Measurements from ENCODE around the gene SCAF8.
"Not testable (repeated sequence)": the region's sequence is repeated elsewhere in the genome, so short reads cannot be mapped to it uniquely, and the experiment has no call there.

Gene SCAF8, protein sequence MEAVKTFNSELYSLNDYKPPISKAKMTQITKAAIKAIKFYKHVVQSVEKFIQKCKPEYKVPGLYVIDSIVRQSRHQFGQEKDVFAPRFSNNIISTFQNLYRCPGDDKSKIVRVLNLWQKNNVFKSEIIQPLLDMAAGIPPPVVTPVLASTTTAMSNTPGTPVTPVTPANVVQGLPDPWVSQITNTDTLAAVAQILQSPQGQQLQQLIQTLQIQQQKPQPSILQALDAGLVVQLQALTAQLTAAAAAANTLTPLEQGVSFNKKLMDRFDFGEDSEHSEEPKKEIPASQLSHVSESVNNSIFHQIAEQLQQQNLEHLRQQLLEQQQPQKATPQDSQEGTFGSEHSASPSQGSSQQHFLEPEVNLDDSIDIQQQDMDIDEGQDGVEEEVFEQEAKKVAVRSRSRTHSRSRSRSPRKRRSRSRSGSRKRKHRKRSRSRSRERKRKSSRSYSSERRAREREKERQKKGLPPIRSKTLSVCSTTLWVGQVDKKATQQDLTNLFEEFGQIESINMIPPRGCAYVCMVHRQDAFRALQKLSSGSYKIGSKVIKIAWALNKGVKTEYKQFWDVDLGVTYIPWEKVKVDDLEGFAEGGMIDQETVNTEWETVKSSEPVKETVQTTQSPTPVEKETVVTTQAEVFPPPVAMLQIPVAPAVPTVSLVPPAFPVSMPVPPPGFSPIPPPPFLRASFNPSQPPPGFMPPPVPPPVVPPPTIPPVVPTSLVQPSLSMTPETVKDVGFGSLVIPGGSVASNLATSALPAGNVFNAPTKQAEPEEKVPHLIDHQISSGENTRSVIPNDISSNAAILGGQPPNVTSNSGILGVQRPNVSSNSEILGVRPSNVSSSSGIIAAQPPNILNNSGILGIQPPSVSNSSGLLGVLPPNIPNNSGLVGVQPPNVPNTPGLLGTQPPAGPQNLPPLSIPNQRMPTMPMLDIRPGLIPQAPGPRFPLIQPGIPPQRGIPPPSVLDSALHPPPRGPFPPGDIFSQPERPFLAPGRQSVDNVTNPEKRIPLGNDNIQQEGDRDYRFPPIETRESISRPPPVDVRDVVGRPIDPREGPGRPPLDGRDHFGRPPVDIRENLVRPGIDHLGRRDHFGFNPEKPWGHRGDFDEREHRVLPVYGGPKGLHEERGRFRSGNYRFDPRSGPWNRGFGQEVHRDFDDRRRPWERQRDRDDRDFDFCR (N-terminal part only)

DNA sequence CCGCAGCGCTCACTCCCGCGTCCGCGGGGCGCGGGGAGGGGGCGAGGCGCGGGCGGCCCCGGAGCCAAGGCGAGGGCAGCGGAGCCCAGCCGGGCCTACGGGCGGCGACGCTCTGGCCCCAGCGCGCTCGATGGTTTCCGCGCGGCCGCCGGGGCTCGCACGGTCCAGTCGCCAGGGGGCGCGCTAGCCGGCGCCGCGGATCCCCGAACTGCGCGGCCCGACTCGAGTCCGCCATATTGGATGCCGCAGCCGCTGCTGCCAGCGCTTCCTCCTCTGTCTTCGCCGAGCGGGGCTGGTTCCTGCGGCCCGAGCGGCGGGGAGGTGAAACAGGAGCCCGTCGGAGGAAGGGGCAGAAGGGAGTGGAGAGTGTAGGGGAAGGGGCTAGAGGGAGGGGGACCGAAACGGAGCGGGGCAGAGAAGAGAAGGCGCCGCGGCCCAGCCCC, at the start of gene SCAF8:
Gene SCAF8, plus strand, starts transcription at position 234 of the 443 bp plus-strand sequence. CDS start 485 bp downstream, outside the sequence.
- peak; percentile 89 for DNase-seq

DNA sequence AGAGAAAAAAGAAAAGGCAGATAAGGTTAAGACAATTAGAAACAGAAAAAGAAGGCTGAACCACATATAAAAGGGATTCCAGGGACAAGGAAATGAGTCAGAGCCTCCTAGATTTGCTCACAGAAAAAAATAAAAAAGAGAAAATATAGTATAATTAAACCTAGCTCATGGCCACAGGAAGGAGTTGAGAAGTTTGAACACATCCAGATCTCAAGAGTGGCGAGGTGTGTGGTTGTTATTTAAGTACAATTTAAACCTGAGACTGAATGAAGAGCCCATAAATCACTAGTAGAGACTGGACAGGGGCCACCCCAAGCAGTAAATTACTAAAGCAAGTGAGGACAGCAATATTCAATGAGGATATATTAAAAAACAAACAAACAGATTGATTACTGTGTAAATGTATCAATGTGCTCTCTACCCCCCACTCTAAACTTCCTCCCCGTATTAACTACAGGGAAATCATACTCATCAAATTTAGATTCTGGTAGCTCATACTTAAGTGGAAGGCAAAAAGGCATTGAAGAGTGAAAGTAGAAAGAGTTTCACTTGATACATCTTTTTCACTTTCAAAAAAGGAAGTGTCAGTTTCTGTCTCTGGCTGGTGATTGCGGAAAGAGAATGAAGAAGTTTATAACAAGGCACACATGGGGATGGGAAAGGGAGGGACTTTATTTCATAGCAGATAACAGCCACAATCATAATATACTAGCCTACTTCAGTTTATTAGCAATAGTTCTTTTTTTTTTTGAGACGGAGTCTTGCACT, 49.3 kb upstream of the SCAF8 start:
- DNase-seq = no peak

DNA sequence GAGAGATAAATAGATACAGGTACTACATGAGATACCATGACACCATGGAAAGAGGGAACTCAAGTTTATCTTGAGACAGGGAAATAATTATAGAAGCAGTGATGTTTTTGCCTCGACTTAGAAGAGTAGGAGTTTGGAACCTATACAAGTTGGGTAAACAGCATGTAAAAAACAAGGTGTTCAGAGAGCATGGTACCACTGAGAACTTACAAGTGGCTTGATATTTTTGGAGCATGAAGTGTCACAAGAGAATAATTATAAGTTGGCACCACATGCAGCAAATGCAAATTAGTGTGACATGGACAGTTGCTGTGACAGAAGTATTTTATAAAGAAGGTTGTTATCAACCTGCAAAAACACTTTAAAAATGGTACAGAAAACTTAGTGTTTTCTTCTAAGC, 47.1 kb upstream of the SCAF8 start:
- DNase-seq = no peak

DNA sequence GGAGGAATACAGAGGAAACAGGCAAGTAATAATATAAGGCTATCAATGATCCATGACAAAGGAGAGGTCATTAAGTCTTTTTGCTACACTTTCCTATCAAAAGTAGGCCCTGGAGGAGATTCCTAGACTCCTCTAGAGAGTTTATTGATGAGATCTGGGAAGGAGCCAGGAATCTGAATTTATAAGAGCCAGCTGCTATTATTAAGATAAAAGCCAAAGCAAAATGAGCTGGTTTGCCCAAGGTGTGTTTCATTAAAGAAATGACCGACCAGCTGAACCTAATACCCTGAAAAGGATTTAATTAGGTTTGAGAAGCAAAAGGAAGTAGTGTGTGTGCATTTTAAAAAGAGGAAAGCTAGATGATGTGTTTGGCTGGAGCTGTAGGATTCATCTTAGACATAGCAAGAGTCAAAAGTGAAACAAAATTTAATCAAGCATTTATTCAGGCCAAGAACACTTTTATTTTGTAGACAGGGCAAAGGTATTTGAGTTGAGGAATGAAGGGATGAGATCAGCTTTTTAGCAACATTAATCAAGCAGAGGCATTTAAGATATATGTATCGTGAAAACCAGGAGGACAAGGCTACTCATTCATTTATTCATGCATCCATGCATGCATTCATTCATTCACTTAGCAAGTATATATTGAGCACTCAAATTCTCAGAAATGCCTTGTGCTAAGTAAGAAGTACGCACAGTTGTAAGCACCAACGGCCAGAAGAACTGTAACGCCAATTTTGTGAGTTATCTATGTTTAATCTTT, 43.5 kb upstream of the SCAF8 start:
- DNase-seq = no peak

DNA sequence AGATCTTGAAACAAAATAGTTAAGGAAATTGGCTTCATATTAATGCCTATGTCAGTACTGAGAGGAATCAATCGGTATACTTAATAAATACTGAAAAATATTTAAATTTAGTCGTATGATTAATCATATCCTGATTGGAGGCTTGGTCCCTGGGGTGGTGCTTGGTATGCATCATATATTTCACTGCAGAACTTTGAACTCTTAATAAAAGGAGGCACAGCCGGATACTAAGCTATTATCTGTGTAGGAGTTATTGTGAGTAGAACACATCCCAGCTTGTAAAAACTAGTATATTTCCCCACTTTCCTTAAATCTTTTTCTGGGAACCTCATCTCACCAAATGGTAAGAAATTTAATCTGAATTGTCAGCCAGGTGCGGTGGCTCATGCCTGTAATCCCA, 42.4 kb upstream of the SCAF8 start:
- no peak for DNase-seq

DNA sequence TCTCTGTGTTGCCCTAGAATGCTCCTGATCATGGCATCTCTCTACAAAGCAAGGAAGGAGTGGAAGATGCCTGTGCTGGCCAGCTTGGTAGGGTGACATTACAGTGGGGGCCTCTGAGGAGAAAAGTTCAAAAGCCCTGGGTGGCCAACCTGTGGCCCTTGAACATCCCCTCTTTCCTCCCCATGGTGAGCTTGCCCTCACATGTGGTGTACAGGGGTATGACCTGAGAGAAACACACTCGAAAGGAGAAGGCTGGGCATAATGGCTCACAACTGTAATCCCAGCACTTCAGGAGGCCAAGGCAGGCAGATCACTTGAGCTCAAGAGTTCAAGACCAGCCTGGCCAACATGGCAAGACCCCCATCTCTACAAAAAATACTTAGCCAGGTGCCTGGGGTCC, 36.6 kb upstream of the SCAF8 start:
- DNase-seq = no peak

DNA sequence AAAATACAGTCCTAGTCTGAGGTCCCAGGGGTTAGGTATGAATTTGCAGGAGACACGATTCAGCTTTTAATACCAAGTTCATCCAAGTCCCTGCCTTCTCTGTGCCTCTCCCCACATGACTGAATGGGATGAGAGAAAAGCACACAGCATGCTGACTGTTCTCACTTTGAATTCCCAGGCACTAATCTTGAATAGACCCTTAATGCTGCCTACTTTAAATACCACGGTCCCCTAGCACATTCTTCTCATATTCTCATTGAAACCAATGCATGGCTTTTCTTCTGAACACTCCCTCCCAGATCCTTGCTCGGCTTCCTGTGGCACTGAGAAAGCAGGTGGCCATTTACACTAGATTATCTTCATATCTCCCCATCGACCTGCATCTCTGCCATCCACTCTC, 30.1 kb upstream of the SCAF8 start:
- no peak for DNase-seq

DNA sequence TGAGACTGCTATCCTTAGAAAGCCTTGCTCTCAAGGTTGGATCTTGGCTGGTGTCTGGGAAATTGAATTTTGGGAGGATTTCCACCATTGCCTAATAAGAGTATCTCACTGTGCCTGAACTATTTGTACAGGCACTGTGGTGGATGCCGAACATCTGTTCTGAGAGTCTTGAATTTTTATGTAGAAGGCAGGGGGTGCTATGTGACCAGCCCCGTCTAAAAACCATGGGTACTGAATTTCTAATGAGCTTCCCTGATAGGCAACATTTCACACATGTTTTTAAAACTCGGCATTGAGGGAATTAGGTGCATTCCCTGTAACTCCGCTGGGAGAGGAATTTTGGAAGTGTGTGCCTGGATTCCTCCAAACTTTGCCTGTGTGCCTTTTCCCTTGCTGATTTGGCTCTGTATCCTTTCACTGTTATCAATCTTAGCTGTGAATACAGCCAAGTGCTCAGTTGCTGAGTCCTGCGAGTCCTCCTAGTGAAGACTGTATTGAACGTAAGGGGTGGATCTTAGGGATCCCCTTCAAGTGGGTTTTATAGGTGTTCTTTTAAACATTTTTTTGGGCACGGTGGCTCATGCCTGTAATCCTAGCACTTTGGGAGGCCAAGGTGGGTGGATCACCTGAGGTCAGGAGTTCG, 27.6 kb upstream of the SCAF8 start:
- DNase-seq = peak; percentile 5

DNA sequence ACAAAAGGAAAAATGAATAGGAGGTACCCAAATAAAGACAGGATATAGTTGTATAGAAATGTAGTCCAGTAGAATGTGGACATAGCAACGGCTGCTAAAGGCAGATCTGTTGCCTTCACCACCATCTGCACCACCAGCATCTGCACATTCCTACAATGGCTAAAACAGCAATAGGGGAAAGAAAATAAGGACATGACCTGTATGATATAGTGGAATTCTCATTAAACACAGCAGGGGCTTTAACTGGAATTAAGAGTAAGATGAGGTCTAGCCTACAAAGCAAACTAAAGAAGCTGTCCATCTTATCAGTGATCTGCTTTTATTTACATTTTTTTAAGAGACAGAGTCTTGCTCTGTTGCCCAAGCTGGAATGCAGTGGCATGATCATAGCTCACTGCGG, 26.8 kb upstream of the SCAF8 start:
- DNase-seq = no peak

DNA sequence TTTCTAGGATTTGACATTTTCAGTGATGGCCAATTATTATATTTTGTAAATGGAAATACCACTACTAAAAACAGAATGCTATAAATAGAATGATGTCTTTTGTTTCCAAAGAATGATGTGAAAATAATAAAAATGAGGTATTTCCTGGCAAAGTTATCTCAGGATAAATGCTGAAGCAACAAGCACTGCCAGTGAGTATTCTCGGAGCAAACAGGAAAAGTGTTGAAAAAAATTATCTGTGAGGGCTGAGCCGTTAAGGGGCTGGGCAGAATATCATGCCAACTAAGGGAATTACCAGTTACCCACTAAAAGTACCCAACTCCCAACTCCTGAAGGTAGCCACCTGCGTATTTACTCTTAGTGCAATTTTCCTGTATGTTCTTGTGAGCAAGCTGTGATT, 23.6 kb upstream of the SCAF8 start:
- no peak for DNase-seq

DNA sequence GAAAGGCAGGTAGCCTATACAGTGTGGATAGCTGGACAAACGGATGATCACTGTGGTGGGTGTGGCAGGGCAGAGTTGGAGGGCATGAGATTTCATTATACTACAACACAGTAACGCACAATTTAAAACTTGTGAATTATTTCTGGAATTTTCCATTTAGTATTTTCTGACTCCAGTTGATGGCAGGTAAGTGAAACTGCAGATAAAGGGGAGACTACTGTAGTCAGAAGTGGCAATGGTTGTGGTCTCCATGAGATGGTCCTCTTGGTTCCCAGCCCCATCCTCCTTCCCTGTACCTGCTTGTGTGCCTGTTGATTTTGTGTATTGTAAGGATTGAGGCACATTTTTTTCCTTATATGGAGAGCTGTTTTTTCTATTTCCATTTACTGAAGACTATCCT, 22.5 kb upstream of the SCAF8 start:
- no peak for DNase-seq

DNA sequence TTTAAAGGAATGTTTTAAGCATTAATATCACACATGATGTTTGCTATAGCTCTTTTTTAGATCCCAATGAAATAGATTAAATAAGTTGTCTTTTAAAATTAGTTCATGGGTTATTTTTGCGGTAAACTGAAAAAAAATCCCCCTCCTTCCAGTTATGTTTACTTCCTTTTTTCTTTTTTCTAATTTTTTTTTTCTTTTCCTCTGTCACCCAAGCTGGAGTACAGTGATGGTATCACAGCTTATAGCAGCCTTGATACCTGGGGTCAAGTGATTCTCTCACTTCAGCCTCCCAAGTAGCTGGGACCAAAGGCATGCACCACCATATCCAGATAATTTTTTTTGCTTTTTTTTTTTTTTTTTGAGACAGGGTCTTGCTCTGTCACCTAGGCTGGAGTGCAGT, 17.8 kb upstream of the SCAF8 start:
- no peak for DNase-seq

DNA sequence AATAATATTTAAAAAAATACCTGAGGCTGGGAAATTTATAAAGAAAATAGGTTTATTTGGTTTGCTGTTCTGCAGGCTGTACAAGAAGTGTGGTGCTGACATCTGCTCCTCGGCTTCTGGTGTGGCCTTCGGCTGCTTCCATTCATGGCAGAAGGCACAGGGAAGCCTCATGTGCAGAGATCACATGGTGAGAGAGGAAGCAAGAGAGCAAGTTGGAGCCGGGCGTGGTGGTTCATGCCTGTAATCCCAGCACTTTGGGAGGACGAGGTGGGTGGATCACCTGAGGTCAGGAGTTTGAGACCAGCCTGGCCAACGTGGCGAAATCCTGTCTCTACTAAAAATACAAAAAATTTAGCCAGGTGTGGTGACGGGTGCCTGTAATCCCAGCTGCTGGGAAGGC, 16.9 kb upstream of the SCAF8 start:
- not testable (repeated sequence) for DNase-seq

DNA sequence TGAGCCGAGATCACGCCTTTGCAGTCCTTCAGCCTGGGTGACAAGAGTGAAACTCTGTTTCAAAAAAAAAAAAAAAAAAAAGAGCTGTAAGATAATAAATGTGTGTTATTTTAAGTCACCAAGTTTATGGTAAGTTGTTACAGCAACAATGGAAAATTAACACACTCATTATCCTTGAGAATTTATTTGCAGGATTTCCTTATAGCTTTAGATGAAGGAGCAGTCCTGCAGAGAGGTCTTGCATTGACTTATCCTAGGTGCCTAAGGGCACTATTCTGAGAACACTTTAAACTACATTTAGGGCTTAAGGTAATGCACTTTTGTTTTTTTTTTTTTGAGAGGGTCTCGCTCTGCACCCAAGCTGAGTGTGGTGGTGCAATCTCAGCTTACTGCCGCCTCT, 13.8 kb upstream of the SCAF8 start:
- DNase-seq = no peak

DNA sequence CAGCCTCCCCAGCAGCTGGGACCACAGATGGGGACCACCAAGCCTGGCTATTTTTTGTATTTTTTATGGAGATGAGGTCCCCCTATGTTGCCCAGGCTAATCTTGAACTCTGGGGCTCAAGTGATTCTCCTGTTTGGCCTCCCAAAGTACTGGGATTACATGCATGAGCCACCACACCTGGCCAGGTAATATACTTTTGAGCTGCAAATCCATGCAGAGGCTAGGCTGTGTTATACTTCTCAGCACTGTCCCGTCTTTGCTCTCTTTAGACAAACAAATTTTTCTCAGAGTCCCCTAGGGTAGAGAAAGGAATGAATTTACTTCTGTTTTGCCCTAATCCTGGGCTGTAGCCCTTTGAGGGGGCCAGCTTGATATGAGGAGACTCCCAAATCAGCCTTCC, 13.4 kb upstream of the SCAF8 start:
- DNase-seq = no peak

DNA sequence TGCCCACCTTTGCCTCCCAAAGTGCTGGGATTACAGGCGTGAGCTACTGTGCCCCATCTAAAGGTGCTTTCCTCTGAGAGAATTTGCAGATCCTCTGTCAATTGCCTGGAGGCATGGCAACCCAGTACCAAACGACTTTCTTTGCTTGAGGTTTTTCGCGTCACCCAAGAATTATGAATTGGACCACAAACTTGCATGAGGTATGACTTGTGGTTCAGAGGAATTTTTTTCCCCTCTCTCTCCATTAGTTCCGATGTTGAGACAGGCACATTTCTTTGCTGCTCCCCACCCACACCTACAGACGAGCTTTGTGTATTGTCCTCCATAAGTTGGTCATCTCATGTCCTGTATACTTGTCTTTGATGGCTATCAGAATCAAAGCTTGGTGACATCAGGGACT, 11.8 kb upstream of the SCAF8 start:
- DNase-seq = no peak

DNA sequence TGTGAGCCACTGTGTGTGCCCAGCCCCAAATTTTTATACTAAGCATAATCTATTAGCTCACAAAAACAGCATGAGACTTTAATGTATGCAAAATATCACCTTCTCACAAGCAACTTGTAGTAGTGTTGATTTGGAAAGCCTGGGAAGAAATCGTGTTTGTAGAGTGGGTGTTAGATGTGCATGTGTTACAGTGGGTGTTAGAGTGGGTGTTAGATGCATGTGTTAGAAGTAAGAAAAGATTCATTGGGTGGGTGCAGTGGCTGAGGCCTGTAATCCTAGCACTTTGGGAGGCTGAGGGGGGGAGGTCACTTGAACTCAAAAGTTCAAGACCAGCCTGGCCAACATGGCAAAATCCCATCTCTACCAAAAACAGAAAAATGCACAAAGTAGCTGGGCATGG, 6.3 kb upstream of the SCAF8 start:
- DNase-seq = no peak

DNA sequence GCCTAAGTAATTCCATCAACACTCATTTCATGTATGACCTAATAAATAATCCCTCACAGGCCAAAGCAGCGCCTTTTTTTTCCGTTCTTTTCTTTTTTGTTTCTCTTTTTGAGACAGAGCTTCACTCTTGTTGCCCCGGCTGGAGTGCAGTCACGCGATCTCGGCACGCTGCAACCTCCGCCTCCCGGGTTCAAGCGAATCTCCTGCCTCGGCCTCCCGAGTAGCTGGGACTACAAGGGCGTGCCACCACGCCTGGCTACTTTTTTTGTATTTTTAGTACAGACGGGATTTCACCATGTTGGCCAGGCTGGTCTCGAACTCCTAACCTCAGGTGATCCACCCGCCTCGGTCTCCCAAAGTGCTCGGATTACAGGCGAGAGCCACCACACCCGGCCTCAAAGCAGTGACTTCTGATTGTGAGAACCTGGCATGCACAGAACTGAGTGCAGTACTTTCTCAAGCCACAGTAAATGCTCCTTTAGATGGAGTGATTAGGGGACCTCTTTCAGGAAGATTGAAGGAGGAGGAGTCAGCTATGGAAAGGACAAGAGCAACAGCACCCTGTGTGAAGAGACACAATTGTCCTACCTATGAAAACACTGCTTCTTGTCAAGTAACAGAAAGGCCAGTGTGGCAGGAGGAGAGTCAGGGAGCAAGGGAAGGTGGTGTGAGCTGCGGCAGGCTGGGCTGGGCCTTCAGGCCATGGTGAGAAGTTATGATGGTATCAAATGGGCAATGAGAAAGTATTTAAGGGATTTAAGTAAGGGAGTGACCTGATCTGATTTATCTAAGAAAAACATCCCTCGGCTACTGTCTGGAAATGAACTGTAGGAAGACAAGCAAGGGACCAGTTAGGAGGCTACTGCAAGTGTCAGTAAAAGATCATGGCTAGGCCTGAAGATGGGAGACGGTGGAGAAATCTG, 1.7 kb upstream of the SCAF8 start:
- no peak for DNase-seq

DNA sequence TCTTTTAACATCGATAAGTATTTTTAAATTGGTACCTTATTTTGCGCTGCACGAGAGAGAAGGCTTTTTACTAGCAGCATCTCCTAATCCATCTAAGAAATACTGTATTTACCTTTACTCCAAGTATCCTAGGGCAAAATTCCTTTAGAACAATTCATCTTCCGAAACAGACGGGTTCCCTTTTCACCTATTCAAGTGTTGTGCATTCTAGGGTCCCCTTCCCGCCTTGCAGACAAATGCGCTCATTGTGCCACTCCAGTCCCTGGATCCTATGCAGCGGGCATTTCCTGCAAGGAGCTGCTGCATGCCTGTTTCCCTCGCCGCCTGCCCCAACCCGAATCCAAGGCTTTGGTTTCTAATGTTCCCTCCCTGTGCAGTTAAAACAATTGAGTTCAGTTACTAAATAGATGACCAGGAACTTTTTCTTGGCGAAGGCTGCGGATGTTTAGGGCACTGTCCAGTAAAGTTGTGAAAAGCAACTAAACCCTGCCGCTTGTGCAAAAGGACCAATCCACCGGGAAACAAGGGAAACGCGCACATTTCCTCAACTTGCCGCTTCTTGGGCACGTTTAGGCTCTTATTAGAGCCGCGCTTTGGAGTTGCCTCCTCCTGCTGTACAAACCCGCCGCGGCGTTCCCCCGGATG, 556 bp upstream of the SCAF8 start:
- no peak for DNase-seq

All from CD4-positive, alpha-beta T cell treated with Interleukin-17A for 4 hours (primary cell).